K562 (cell line): ENCODE data around the gene SLC10A3. TPM values are rescaled to one million over a fixed set of nuclear protein-coding genes. Genes with fewer than 3 reads are reported as not detected.

Experiments used
- AFF4 ChIP-seq: sonication (generic); formaldehyde crosslinking; IDR thresholded peaks from 2 replicates; pipeline ENCODE4 v1.8.0; 2023; ENCODE audit warnings: mild to moderate bottlenecking, missing genetic modification reagents
- MBD1 ChIP-seq: fragments of 250-450 bp; sonication (Bioruptor Pico); IDR thresholded peaks from 2 replicates; pipeline ENCODE4 v1.8.0; 2022; ENCODE audit warnings: inconsistent platforms
- MTA2 ChIP-seq: fragments of 450-650 bp; IDR thresholded peaks from 2 replicates; pipeline ENCODE4 v1.6.1; 2016; ENCODE audit warnings: low read depth
- MXI1 ChIP-seq: IDR thresholded peaks from 2 replicates; pipeline ENCODE4 v1.6.1; 2011; ENCODE audit warnings: low read depth, mild to moderate bottlenecking, improper control_type of control experiment, low read length
- MYNN ChIP-seq, 2 experiments: sonication (generic); formaldehyde crosslinking in 1 of 2; IDR thresholded peaks; 2 replicates each; pipeline versions ENCODE4 v1.5.0 to v1.6.1; 2016 to 2020; ENCODE audit warnings: antibody characterized with exemption in 1 of 2, missing genetic modification reagents in 1 of 2
- NONO ChIP-seq, 2 experiments: fragments of 200-400 bp in 1 of 2; fragments of 450-650 bp in 1 of 2; formaldehyde crosslinking in 1 of 2; IDR thresholded peaks; 2 replicates each; pipeline ENCODE4 v1.6.1; 2017; ENCODE audit warnings: low read depth in 2 of 2, mild to moderate bottlenecking in 2 of 2, moderate library complexity in 2 of 2, low read length in 1 of 2
- PCBP2 ChIP-seq: fragments of 200-400 bp; formaldehyde crosslinking; IDR thresholded peaks from 2 replicates; pipeline ENCODE4 v1.6.1; 2018; ENCODE audit warnings: low read length, low read depth, mild to moderate bottlenecking, moderate library complexity; ENCODE audit not compliant: poor library complexity, severe bottlenecking
- PHTF2 ChIP-seq: fragments of 250-450 bp; sonication (Bioruptor Pico); IDR thresholded peaks from 2 replicates; pipeline ENCODE4 v1.5.0; 2021; ENCODE audit warnings: mild to moderate bottlenecking
- POU5F1 ChIP-seq: fragments of 150-350 bp; IDR thresholded peaks from 2 replicates; pipeline ENCODE4 v1.6.1; 2014; ENCODE audit warnings: borderline replicate concordance, low read length, low read depth, mild to moderate bottlenecking; ENCODE audit not compliant: partially characterized antibody
- PPARD ChIP-seq: fragments of 250-450 bp; sonication (Bioruptor Pico); IDR thresholded peaks from 2 replicates; pipeline ENCODE4 v1.8.0; 2022; ENCODE audit warnings: inconsistent platforms, mild to moderate bottlenecking, moderate library complexity
- SETDB1 ChIP-seq: IDR thresholded peaks from one replicate; pipeline ENCODE4 v1.6.1; 2012; ENCODE audit warnings: low read length, control low read depth, inconsistent platforms
- SIX5 ChIP-seq, 2 experiments: IDR thresholded peaks; 2 replicates each; pipeline ENCODE4 v1.6.1; 2011; ENCODE audit warnings: low read length in 2 of 2, borderline replicate concordance in 1 of 2, low read depth in 1 of 2, mild to moderate bottlenecking in 1 of 2, moderate library complexity in 1 of 2; ENCODE audit not compliant: insufficient read depth in 1 of 2
- SRSF1 ChIP-seq: fragments of 200-400 bp; formaldehyde crosslinking; IDR thresholded peaks from 2 replicates; pipeline ENCODE4 v1.6.1; 2017; ENCODE audit warnings: mild to moderate bottlenecking, low read depth, low read length, moderate library complexity
- SUPT5H ChIP-seq: fragments of 450-650 bp; IDR thresholded peaks from 2 replicates; pipeline ENCODE4 v1.6.1; 2016
- TEAD1 ChIP-seq, 2 experiments: fragments of 450-650 bp in 1 of 2; sonication (generic) in 1 of 2; formaldehyde crosslinking; IDR thresholded peaks; 2 replicates each; pipeline versions ENCODE4 v1.4.0 to v1.8.0; 2020 to 2022; ENCODE audit warnings: mild to moderate bottlenecking in 2 of 2, missing genetic modification reagents in 1 of 2
- ZC3H8 ChIP-seq: fragments of 450-650 bp; IDR thresholded peaks from 2 replicates; pipeline ENCODE4 v1.6.1; 2017
- polyA plus RNA-seq, 8 experiments: library from polyadenylated mRNA; depleted of rRNA in 4 of 8; stranded (reverse) in 5 of 8; unstranded in 3 of 8; fragments of >200 nt; fragmentation: Nextera tagmentation in 2 of 8; fragmentation: Illumina TruSeq in 1 of 8; extraction: Ambion mirVana in 2 of 8; extraction: Trizol in 1 of 8; gene quantifications; 2 replicates each; pipeline versions ENCODE4 v1.2.1 to v1.2.3, GENCODE V29; 2011 to 2014; ENCODE audit warnings: inconsistent platforms in 1 of 8, missing spikeins in 1 of 8
- total RNA-seq, 7 experiments: library from RNA; depleted of rRNA in 6 of 7; stranded (reverse); fragments of >200 nt in 6 of 7; fragmentation: Illumina TruSeq in 2 of 7; extraction: Trizol in 2 of 7; gene quantifications; 2 replicates each; pipeline versions ENCODE4 v1.2.1 to v1.2.3, GENCODE V29; 2011 to 2021; ENCODE audit warnings: low replicate concordance in 1 of 7
- TF ChIP-seq, protein P1 (sequence below): fragments of 200-800 bp; sonication (Bioruptor generic); IDR thresholded peaks from 2 replicates; pipeline ENCODE4 v1.6.1; 2016; ENCODE audit warnings: missing genetic modification characterization, missing compliant biosample characterization

The SLC10A3 gene
- total and polyA plus RNA-seq, 9 of the 15 experiments (the other 6 are each of a cell fraction or from before 2014, with no cell fraction given), result 5.2 to 30.6 (median 16.7) TPM

- TF ChIP-seq, protein P1, sequence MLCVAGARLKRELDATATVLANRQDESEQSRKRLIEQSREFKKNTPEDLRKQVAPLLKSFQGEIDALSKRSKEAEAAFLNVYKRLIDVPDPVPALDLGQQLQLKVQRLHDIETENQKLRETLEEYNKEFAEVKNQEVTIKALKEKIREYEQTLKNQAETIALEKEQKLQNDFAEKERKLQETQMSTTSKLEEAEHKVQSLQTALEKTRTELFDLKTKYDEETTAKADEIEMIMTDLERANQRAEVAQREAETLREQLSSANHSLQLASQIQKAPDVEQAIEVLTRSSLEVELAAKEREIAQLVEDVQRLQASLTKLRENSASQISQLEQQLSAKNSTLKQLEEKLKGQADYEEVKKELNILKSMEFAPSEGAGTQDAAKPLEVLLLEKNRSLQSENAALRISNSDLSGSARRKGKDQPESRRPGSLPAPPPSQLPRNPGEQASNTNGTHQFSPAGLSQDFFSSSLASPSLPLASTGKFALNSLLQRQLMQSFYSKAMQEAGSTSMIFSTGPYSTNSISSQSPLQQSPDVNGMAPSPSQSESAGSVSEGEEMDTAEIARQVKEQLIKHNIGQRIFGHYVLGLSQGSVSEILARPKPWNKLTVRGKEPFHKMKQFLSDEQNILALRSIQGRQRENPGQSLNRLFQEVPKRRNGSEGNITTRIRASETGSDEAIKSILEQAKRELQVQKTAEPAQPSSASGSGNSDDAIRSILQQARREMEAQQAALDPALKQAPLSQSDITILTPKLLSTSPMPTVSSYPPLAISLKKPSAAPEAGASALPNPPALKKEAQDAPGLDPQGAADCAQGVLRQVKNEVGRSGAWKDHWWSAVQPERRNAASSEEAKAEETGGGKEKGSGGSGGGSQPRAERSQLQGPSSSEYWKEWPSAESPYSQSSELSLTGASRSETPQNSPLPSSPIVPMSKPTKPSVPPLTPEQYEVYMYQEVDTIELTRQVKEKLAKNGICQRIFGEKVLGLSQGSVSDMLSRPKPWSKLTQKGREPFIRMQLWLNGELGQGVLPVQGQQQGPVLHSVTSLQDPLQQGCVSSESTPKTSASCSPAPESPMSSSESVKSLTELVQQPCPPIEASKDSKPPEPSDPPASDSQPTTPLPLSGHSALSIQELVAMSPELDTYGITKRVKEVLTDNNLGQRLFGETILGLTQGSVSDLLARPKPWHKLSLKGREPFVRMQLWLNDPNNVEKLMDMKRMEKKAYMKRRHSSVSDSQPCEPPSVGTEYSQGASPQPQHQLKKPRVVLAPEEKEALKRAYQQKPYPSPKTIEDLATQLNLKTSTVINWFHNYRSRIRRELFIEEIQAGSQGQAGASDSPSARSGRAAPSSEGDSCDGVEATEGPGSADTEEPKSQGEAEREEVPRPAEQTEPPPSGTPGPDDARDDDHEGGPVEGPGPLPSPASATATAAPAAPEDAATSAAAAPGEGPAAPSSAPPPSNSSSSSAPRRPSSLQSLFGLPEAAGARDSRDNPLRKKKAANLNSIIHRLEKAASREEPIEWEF (CRISPR knock-in tag), result no peak
- TF ChIP-seq PPARD (CRISPR knock-in tag) (no peak), SIX5 (IDR thresholded peaks at IDR 0.05; ENCODE audit: borderline replicate concordance in 1 of 2, insufficient read depth in 1 of 2, low read depth in 1 of 2, low read length in 2 of 2) (no peak), SETDB1 (no peak), NONO (IDR thresholded peaks at IDR 0.05; ENCODE audit: low read depth in 2 of 2, low read length in 1 of 2) (no peak), TEAD1 (CRISPR knock-in tag; IDR thresholded peaks at IDR 0.05) (peak in 1 of 2 experiments; percentile 85; a peak in 2 of 4 replicates), POU5F1 (no peak), MXI1 (no peak), PCBP2 (no peak), ZC3H8 (no peak), SUPT5H (no peak), MTA2 (no peak), AFF4 (CRISPR knock-in tag) (no peak), MYNN (IDR thresholded peaks at IDR 0.05) (peak; percentile 73), MYNN (CRISPR knock-in tag; IDR thresholded peaks at IDR 0.05) (no peak), SRSF1 (no peak), PHTF2 (CRISPR knock-in tag) (no peak), MBD1 (CRISPR knock-in tag) (no peak)
These were observed 44.3 kb upstream of the SLC10A3 start (continued) for GRCh38 chrX:154534526-154535322.
